Gastroesophageal sphincter (tissue), 4 donors: ENCODE results near the gene AKTIP. TPM values are rescaled to one million over a fixed set of nuclear protein-coding genes. Genes with fewer than 3 reads are reported as not detected.

Experiments
- ATAC-seq: fragments of 150-250 bp; one replicate; pipeline ENCODE4 v1.9.1; 2016; ENCODE audit warnings: mild to moderate bottlenecking, moderate library complexity
- H3K27ac ChIP-seq, 4 donors: fragments of 200-600 bp; sonication (generic) in 3 of 4; 1 replicate in 3 of 4; 2 replicates in 1 of 4; pipeline ENCODE4 v1.5.1; 2016 to 2019
- H3K27me3 ChIP-seq: fragments of 200-600 bp; sonication (generic); one replicate; pipeline ENCODE4 v1.5.1; 2019
- H3K36me3 ChIP-seq, 2 donors: fragments of 200-600 bp; sonication (generic); one replicate each; pipeline ENCODE4 v1.5.1; 2019; ENCODE audit warnings: control low read depth in 1 of 2
- H3K4me1 ChIP-seq, 3 donors: fragments of 200-600 bp; sonication (generic); 1 replicate in 2 of 3; 2 replicates in 1 of 3; pipeline ENCODE4 v1.5.1; 2016 to 2019; ENCODE audit warnings: control low read depth in 2 of 3
- H3K4me3 ChIP-seq, 2 donors: fragments of 200-600 bp; sonication (generic); one replicate each; pipeline ENCODE4 v1.5.1; 2019; ENCODE audit warnings: mild to moderate bottlenecking in 1 of 2, moderate library complexity in 1 of 2
- H3K9me3 ChIP-seq, 3 donors: fragments of 200-600 bp; sonication (generic); one replicate each; pipeline ENCODE4 v1.5.1; 2017 to 2019; ENCODE audit warnings: control low read depth in 2 of 3
- CTCF ChIP-seq, 4 experiments: fragments of 200-600 bp in 2 of 4; fragments of 450-650 bp in 2 of 4; sonication (generic) in 1 of 4; IDR thresholded peaks; one replicate each; pipeline ENCODE4 v1.5.1; 2017 to 2019; ENCODE audit warnings: antibody characterized with exemption in 4 of 4, mild to moderate bottlenecking in 2 of 4, moderate library complexity in 2 of 4
- EP300 ChIP-seq: sonication (generic); formaldehyde crosslinking; IDR thresholded peaks from one replicate; pipeline ENCODE4 v1.6.1; 2017; ENCODE audit warnings: antibody characterized with exemption, mild to moderate bottlenecking
- POLR2A ChIP-seq, 2 donors: fragments of 450-650 bp; IDR thresholded peaks; one replicate each; pipeline ENCODE4 v1.6.1; 2017; ENCODE audit warnings: antibody characterized with exemption in 2 of 2, mild to moderate bottlenecking in 2 of 2, moderate library complexity in 1 of 2
- POLR2AphosphoS5 ChIP-seq: sonication (generic); formaldehyde crosslinking; IDR thresholded peaks from one replicate; pipeline ENCODE4 v1.6.1; 2017; ENCODE audit warnings: antibody characterized with exemption
- WGBS, 2 donors: methylation state at CpG; one replicate each; pipeline ENCODE4 v1.1.5; 2018; ENCODE audit warnings: low coverage in 1 of 2; 5-methylcytosine and 5-hydroxymethylcytosine counted together
- total RNA-seq, 4 donors: library from RNA; depleted of rRNA; stranded (reverse); fragments of >200 nt; gene quantifications; one replicate each; pipeline ENCODE4 v1.1.0, GENCODE V29; 2016

The AKTIP gene
- total RNA-seq, 4 donors from 2014 or later: 53.2 to 63.6 (median 59.5) TPM

GRCh38 chr16:53509906-53510703 lies 7.1 kb upstream of the AKTIP start:
- Histone ChIP-seq H3K4me1 (peaks cover 0 to 20% (median 5%) of the 10 kb centered on the region in 3 donors), H3K27me3 (no peaks in the 10 kb centered on the region), H3K9me3 (no peaks in the 10 kb centered on the region), H3K27ac (peak overlapping the region in 3 of 4 donors; percentile 66 to 73 (median 70)), H3K4me3 (peak overlapping the region in 1 of 2 donors; percentile 10), H3K36me3 (no peaks in the 10 kb centered on the region)
- ATAC-seq: peak; percentile 82
- 23 to 42% methylated on average over 16 to 18 of the region's 29 CpGs for WGBS, 2 donors
- peak; percentile 81 to 94 (median 92) for TF ChIP-seq CTCF (IDR thresholded peaks at IDR 0.05)
- no peak for TF ChIP-seq EP300
- TF ChIP-seq POLR2AphosphoS5: no peak

GRCh38 chr16:53507464-53508179 lies 4.6 kb upstream of the AKTIP start:
- Histone ChIP-seq H3K4me3 (no peak overlapping the region), H3K9me3 (no peaks in the 10 kb centered on the region), H3K36me3 (no peaks in the 10 kb centered on the region), H3K27ac (no peak overlapping the region), H3K4me1 (peaks cover 0 to 32% (median 10%) of the 10 kb centered on the region in 3 donors), H3K27me3 (no peaks in the 10 kb centered on the region)
- ATAC-seq: no peak
- 72 to 89% methylated on average over 9 to 12 of the region's 12 CpGs for WGBS, 2 donors
- TF ChIP-seq POLR2AphosphoS5 (no peak), CTCF (IDR thresholded peaks at IDR 0.05) (no peak), EP300 (no peak), POLR2A (IDR thresholded peaks at IDR 0.05) (no peak)

GRCh38 chr16:53506254-53506653 lies 3.2 kb upstream of the AKTIP start:
- Histone ChIP-seq H3K9me3 (no peaks in the 10 kb centered on the region), H3K27ac (no peak overlapping the region), H3K4me1 (peaks cover 6 to 42% (median 21%) of the 10 kb centered on the region in 3 donors), H3K27me3 (no peaks in the 10 kb centered on the region), H3K36me3 (no peaks in the 10 kb centered on the region), H3K4me3 (no peak overlapping the region)
- TF ChIP-seq POLR2AphosphoS5 (no peak), POLR2A (IDR thresholded peaks at IDR 0.05) (no peak), CTCF (IDR thresholded peaks at IDR 0.05) (no peak), EP300 (no peak)
- 88% methylated on average over 2 of the region's 3 CpGs; no CpG with 5 or more reads in 1 of the 2 donors for WGBS, 2 donors
- ATAC-seq: no peak

GRCh38 chr16:53504665-53505064 lies 1.7 kb upstream of the AKTIP start:
- peak overlapping the region in 1 of 2 donors; percentile 100 for H3K4me3 ChIP-seq
- no peaks in the 10 kb centered on the region for H3K27me3 ChIP-seq
- no peaks in the 10 kb centered on the region for H3K36me3 ChIP-seq
- WGBS, 2 donors: 53 to 75% methylated on average over 1 to 2 of the region's 7 CpGs
- TF ChIP-seq POLR2A (IDR thresholded peaks at IDR 0.05) (no peak), EP300 (no peak), CTCF (IDR thresholded peaks at IDR 0.05) (no peak), POLR2AphosphoS5 (no peak)
- no peaks in the 10 kb centered on the region for H3K9me3 ChIP-seq
- peak overlapping the region; percentile 92 to 98 (median 92) for H3K27ac ChIP-seq
- peaks cover 9 to 36% (median 22%) of the 10 kb centered on the region in 3 donors for H3K4me1 ChIP-seq
- ATAC-seq: no peak
